ENCODE measurements around the gene D2HGDH. TPM values are rescaled to one million over a fixed set of nuclear protein-coding genes. Genes with fewer than 3 reads are reported as not detected.
A peak's percentile ranks its signal among the peaks of the same experiment; 100 is the strongest.
"Not testable (repeated sequence)": the region's sequence is repeated elsewhere in the genome, so short reads cannot be mapped to it uniquely, and the experiment has no call there.

D2HGDH gene
- total RNA-seq, 1 donor from 2014 or later = 55.4 TPM

GRCh38 chr2:241755166-241755565, 20.7 kb downstream of the D2HGDH start:
- H3K27ac Mint-ChIP-seq = no peak overlapping the region
- CTCF ChIA-PET = no interaction called here
- no peaks in the 10 kb centered on the region for H3K9me3 Mint-ChIP-seq
- ATAC-seq (ENCODE audit: low read depth) = no peak
- no peak for DNase-seq
- no peak for TF ChIP-seq CTCF (IDR thresholded peaks at IDR 0.05)
- intact Hi-C loops (cut with micrococcal nuclease) = no loop called here
- no peak overlapping the region for H3K4me3 Mint-ChIP-seq
- POLR2A ChIA-PET = no interaction called here
- no peaks in the 10 kb centered on the region for H3K27me3 Mint-ChIP-seq
- no peaks in the 10 kb centered on the region for H3K4me1 Mint-ChIP-seq
- H3K36me3 Mint-ChIP-seq (ENCODE audit: low read depth) = peaks cover 57% of the 10 kb centered on the region

GRCh38 chr2:241755777-241756176, 21.3 kb downstream of the D2HGDH start:
- intact Hi-C loops (cut with micrococcal nuclease) = no loop called here
- Mint-ChIP-seq H3K27ac (no peak overlapping the region), H3K36me3 (ENCODE audit: low read depth) (peaks cover 57% of the 10 kb centered on the region), H3K4me1 (no peaks in the 10 kb centered on the region), H3K9me3 (peaks cover 2% of the 10 kb centered on the region), H3K27me3 (no peaks in the 10 kb centered on the region), H3K4me3 (no peak overlapping the region)
- ATAC-seq (ENCODE audit: low read depth) (no peak), DNase-seq (no peak)
- no peak for TF ChIP-seq CTCF (IDR thresholded peaks at IDR 0.05)
- POLR2A ChIA-PET = no interaction called here
- CTCF ChIA-PET = no interaction called here

GRCh38 chr2:241759067-241759807, 24.8 kb downstream of the D2HGDH start:
- CTCF ChIA-PET = no interaction called here
- DNase-seq = no peak

GRCh38 chr2:241759893-241760292, 25.5 kb downstream of the D2HGDH start:
- ATAC-seq (ENCODE audit: low read depth); H3K4me3 Mint-ChIP-seq; H3K4me1 Mint-ChIP-seq; POLR2A ChIA-PET; H3K9me3 Mint-ChIP-seq; CTCF ChIA-PET; intact Hi-C loops (cut with micrococcal nuclease); DNase-seq; H3K27me3 Mint-ChIP-seq: not testable (repeated sequence)
- peak overlapping the region; percentile 8 for H3K27ac Mint-ChIP-seq
- H3K36me3 Mint-ChIP-seq (ENCODE audit: low read depth) = peaks cover 43% of the 10 kb centered on the region

More at GRCh38 chr2:241759067-241759807, 24.8 kb downstream of the D2HGDH start:
- Mint-ChIP-seq H3K4me3 (no peak overlapping the region), H3K9me3 (peaks cover 3% of the 10 kb centered on the region), H3K4me1 (no peaks in the 10 kb centered on the region), H3K27ac (no peak overlapping the region), H3K36me3 (ENCODE audit: low read depth) (peaks cover 47% of the 10 kb centered on the region), H3K27me3 (no peaks in the 10 kb centered on the region)
- TF ChIP-seq CTCF (IDR thresholded peaks at IDR 0.05) = no peak
- no peak for ATAC-seq (ENCODE audit: low read depth)
- POLR2A ChIA-PET = interaction anchor here (0.6 kb wide), 1 partner anchor 85 kb away, joined by 3 read pairs; no protein-coding TSS in a partner anchor
- intact Hi-C loops (cut with micrococcal nuclease) = no loop called here

- intact Hi-C loops (cut with micrococcal nuclease) = no loop called here
- Mint-ChIP-seq H3K9me3 (peaks cover 3% of the 10 kb centered on the region), H3K4me3 (no peak overlapping the region), H3K27ac (no peak overlapping the region), H3K27me3 (no peaks in the 10 kb centered on the region), H3K4me1 (no peaks in the 10 kb centered on the region), H3K36me3 (ENCODE audit: low read depth) (peaks cover 40% of the 10 kb centered on the region)
- ChIA-PET CTCF (no interaction called here), POLR2A (no interaction called here)
- no peak for ATAC-seq (ENCODE audit: low read depth)
- no peak for TF ChIP-seq CTCF (IDR thresholded peaks at IDR 0.05)
- DNase-seq = no peak
These were observed 25.9 kb downstream of the D2HGDH start for GRCh38 chr2:241760301-241760771.

Data from activated B cell treated with CpG ODN at 0.5 μM for 24 hours (primary cell).